Stimulated activated naive CD4-positive, alpha-beta T cell treated with Interleukin-2 at 50 U/mL for 16 hours (primary cell): Measurements from ENCODE around the gene BCS1L.
"Not testable (repeated sequence)": the region's sequence is repeated elsewhere in the genome, so short reads cannot be mapped to it uniquely, and the experiment has no call there.

Experiments used
- DNase-seq: peaks from one replicate; lab custom pipeline; 2025; lab: John Stamatoyannopoulos, UW

BCS1L gene

DNA sequence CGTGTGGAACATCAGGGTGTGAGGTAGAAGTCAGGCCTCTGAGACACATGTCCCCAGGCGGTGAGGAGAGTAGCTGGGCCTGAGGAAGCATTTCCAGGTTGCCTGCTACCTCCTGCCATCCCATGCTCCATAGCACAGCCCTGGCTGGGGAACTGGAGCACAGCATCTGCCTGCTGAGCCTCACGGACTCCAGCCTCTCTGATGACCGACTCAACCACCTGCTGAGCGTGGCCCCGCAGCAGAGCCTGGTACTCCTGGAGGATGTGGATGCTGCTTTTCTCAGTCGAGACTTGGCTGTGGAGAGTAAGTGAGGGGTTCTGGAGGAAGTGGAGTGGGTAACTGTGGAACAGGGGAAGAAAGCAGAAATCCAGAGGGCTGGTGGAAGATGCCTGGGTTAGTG lies 2.9 kb downstream of the BCS1L start:
- no peak for DNase-seq

DNA sequence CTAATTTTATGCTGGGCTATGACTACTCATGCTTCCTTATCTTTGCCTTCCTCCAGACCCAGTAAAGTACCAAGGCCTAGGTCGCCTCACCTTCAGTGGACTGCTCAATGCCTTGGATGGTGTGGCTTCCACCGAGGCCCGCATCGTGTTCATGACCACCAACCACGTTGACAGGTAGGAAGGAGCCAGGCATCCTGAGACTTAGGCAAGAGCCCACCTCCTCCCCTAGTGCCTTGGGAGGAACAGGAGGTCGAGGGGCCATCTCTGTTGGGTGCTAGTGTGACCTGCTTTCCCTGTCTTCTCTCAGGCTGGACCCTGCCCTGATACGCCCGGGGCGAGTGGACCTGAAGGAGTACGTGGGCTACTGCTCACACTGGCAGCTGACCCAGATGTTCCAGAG lies 3.3 kb downstream of the BCS1L start:
- DNase-seq: no peak

DNA sequence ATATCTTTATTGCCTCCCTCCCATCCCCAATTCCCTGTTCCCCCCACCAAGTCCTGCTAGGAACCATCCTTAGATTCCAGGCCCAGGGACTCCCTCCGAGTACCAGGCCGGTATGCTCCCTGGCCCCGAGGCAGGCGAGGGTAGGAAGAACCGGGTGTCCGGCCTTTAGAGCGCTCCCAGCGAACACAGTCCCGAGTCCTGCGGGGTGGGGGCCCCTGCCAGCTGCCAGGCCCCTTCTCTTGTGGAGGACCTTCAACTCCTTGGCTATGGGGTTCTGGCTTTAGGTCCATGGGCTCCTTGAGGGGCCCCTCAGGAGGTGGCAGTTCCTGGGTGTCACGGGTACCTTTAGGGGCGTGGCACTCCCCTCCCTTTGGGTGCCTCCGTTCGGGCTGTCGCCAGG lies 4.4 kb downstream of the BCS1L start:
- no peak for DNase-seq

DNA sequence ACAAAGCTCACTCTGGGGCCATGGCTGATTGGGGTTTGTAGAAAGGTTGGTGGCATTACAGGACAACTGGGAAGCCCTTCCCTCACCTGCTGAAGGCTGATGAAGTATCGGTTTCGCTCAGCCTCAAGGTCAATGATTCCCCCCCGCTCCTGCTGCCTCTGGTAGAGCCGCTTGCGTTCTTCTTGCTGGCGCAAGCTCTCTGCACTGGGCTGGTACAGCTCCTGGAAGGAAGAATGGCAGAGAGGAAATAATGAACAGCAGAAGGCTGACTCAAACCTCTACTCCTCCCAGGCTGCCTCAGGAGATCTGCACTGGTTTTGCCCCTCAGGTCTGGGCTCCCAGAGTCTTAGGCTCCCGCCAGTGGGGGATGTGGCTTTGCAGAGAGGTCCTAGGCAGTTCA lies 5.2 kb downstream of the BCS1L start:
- no peak for DNase-seq

DNA sequence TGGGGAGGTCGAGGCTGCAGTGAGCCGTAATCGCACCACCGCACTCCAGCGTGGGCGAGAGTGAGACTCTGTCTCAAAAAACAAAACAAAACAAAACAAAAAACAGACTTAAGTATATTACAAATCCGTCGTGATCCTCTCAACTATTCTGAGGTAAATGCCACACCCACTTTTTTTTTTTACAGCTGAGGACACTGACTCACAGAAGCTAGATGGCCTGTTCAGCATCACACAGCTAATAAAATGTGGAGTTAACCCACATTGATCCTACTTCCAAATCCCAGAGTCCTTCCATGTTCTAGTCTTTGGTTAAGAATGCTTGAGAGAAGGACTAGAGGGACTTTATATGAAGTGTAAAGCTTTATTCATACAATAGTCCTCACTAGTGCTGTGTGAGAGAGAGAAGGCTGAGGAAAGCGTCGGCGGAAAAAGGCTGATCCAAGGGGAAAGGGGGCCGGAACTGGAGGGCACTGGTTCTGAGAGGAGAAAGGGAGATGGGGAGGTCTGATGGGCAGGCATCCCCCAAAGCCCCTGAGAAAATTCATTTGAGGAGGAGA lies 11.7 kb downstream of the BCS1L start:
- DNase-seq: no peak

DNA sequence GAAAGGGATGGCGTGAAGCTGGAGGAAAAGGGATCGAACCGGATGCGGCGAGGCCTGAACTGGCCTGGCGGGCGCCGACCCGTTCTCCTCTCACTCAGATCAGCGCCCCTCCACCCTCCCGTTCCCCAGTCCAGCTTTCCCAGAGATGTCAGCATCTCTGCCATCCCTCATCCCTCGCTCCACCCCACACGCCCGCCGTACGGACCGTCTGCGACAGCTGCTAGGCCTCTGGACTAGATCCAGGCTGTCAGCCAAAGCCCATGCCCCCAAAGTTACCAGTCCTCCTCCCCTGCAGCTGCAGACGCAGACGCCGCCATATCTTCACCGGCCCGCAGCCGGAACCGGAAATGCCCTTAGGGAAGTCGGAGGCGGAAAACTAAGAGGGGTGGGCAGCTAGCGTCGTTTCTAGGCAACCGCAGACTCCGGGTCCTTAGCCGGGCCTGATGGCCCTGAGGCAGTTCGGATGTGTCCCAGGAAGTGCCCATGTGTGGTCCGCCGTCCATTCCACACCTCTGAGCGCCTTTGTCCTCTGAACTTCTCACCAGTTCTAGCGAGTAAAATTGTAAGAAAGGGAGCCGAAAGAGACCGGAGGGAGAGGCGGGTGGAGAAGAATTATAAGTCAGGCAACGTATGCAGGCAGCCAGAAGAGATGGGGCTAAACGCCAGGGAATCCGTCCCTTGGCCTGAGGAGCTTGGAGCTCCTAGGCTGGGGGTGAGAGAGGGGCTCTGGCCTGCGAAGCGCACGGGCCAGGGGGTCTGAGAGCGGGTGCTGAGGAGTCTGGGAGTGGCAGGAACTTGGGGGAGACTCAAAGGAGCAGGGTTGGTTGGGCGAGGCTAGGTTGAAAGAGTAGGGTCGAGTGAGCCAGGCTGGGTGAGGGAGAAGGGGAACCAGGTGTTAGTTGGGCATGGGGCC lies 12.4 kb downstream of the BCS1L start, which contains the start of the genes RNF25 and STK36:
Gene RNF25, minus strand, starts transcription at position 349 of the 913 bp plus-strand sequence. Its CDS starts 32 bp downstream, at position 317.
Gene STK36, plus strand, starts transcription at position 433 of the 913 bp plus-strand sequence. CDS start 744 bp downstream, outside the sequence.
- peak; percentile 83 for DNase-seq

DNA sequence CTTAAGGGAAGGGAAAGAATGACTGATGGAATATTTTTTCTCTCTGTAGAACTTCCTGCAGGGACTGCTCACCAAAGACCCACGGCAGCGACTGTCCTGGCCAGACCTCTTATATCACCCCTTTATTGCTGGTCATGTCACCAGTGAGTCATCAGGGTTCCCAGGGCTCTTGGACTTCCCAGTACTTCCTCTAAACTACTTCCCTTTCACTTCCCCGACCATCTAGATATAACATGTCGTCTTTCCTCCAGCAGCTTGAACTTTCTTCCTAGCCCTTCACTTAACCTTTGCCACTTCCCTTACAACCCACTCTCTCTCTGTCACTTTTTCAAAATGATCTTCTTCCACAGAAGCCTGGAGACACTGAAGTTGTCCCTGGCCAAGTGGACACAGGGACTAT lies 19.6 kb downstream of the BCS1L start:
- no peak for DNase-seq

DNA sequence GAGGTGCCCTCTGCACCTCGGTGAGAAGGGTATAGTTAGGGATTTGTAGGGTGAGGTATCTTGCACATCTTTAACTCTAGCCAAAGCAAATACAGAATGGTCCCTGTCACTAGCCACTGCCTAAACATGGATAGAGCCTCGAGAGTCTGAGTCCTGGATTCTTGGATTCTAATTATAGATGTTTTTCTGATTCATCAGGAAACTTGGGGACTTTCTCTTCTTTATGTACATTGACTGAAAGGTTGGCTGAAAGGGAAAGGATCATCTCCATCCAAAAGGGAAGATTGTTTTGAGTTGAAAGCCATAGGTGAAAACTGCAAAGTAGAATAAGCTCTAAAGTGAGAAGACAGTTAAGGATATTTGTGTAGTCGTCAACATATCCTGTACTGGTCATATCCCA lies 20.6 kb downstream of the BCS1L start:
- DNase-seq: no peak

DNA sequence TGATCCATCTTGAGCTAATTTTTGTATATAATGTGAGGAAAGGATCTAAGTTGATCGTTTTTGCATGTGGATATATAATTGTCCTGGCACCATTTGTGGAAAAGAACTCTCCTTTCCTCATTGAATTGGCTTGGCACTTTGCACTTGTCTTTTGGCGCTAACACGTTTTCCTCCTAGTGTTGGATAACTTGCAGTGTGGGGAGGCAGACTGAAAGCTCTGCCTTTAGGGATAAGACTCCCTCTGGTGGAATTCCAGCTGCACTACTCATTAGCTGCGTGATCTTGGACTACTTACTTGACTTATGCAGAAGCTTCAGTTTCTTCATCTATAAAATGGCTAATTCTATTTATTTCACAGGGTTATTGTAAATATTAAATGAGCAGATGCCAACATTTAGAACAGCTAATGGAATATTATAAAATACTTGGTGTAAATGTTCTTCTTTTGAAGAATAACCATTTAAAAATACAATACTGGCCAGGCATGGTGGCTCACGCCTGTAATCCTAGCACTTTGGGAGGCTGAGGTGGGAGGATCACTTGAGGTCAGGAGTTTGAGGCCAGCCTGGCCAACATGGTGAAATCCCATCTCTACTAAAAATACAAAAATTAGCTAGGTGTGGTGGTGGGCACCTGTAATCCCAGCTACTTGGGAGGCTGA lies 28.0 kb downstream of the BCS1L start:
- DNase-seq: not testable (repeated sequence)

DNA sequence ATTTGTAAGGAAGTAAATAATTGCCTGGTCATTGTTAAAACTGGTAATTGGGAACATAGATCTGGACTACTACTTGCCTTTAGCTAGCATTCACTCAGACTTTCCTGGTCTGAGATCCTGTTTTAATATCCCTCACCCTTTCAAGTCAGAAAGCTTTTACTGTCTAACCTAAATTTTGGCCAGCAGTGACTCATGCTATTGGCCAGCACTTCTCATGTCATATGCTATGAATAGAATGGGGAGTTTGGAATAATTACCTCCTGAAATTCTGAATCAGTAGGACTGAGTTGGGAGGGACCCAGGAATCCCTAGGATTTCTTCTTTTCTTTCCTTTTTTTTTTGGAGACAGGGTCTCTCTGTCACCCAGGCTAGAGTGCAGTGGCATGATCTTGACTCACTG lies 31.8 kb downstream of the BCS1L start:
- DNase-seq: no peak

DNA sequence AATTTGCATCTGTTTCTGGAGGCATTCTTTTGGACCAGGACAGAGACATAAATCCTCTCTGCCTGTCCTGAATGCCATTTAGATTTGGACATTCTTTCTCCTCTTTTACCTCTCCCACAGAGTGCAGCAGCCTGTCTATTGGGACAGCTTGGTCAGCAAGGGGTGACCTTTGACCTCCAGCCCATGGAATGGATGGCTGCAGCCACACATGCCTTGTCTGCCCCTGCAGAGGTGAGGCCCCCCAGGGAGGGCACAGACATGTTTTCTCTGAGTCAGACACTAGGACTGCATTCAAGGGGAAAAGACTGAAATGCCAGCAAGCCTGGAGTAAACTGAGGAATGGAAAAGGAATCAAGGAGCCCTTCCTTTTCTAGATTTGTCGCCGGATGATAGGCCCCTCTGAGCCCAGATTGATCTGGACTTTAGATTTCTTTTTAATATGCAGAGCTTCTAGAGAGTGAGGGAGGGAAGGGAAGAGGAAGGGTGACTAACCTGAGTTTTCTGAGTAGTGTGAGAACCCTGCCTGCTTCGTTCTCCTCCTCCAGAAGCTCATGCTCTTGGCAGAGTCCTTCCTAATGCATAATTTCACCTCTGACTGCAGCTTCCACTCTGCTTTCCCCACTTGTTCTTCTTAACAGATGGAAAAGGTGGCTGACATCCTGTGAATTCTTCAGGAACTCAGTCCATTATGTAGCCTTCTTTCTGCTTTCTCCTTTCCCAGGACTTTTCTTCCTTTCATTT lies 35.1 kb downstream of the BCS1L start:
- DNase-seq: no peak

DNA sequence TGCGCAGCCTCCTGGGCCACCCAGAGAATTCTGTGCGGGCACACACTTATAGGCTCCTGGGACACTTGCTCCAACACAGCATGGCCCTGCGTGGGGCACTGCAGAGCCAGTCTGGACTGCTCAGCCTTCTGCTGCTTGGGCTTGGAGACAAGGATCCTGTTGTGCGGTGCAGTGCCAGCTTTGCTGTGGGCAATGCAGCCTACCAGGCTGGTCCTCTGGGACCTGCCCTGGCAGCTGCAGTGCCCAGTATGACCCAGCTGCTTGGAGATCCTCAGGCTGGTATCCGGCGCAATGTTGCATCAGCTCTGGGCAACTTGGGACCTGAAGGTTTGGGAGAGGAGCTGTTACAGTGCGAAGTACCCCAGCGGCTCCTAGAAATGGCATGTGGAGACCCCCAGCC lies 39.4 kb downstream of the BCS1L start:
- no peak for DNase-seq

DNA sequence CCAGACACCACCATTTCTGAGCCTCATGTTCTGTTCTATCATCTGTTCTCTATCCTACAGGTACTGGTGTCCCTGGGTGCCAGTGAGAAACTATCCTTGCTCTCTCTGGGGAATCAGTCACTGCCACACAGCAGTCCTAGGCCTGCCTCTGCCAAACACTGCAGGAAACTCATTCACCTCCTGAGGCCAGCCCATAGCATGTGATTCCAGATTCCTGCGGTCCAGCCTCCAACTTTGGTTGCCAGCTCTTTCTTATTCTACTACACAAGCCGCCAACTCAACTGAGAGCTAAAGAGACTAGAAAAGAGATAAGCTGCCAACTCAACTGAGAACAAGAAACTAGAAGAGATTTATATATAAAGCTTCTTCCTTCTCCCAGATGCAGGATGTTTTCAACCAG lies 42.3 kb downstream of the BCS1L start:
- no peak for DNase-seq

DNA sequence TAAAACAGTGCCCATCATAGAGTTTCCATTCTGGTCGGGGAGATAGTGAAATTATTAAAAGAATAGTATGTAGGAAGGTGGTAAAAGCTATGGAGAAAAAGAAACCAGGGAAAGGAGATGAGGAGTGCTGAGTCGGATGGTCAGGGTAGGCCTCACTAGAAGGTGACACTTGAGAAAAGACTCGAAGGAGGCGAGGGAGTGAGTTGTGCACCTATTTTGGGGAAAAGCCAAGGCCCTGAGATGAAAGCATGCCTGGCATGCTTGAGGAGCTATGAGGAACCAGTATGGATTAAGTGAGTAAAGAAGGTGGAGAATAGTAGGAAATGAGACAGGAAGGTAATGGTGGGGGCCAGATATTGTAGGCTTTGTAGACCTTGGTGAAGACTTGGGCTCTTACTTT lies 43.9 kb downstream of the BCS1L start:
- no peak for DNase-seq

DNA sequence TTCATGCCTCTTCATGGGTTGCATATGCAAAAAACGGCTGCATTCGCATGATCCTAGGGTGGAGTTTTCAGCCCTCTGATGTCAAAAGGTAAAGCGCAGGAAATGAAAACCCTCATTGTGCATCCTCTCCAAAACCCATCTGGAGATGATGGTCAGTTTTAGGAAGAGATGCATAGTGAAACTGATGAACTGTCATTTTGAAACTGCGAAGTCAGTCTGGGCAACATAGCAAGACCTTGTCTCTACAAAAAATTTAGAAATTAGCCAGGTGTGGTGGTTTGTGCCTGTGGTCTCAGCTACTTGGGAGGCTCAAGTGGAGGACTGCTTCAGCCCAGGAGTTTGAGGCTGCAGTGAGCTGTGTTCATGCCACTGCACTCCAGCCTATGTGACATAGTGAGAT lies 48.6 kb downstream of the BCS1L start:
- DNase-seq: no peak

DNA sequence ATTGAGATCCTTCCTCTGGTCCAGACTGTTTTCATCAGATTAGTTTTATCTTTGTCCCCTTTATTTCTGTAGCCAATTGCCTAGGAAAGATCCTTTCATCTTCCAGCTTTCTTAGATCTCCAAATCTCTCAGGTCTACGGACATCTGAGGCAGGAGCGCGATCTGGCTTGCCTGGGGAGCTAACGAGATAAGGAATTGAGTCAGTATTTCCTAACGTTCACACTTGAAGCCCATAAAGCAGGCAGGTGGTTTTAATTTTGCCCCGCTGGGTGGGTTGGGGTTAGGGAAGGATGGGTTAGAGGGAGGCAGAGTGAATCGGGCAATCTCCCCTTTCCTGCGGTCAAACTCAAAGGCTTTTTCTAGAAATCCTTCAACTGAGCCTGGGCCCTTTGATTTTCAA lies 50.4 kb downstream of the BCS1L start:
- no peak for DNase-seq

DNA sequence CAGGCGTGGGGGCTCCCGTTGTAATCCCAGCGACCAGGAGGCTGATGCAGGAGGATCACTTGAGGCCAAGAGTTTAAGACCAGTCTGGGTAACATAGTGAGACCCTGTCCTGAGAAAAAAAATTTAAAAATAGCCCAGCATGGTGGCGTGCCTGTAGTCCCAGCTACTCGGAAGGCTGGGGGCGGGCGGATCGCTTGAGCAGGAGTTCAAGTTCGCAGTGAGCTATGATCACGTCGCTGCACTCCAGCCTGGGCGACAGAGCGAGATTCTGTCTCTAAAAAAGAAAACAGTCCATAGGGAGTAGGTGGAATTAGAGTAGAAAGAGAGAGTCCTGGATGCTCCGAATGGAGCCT lies 50.8 kb downstream of the BCS1L start:
- DNase-seq: no peak

DNA sequence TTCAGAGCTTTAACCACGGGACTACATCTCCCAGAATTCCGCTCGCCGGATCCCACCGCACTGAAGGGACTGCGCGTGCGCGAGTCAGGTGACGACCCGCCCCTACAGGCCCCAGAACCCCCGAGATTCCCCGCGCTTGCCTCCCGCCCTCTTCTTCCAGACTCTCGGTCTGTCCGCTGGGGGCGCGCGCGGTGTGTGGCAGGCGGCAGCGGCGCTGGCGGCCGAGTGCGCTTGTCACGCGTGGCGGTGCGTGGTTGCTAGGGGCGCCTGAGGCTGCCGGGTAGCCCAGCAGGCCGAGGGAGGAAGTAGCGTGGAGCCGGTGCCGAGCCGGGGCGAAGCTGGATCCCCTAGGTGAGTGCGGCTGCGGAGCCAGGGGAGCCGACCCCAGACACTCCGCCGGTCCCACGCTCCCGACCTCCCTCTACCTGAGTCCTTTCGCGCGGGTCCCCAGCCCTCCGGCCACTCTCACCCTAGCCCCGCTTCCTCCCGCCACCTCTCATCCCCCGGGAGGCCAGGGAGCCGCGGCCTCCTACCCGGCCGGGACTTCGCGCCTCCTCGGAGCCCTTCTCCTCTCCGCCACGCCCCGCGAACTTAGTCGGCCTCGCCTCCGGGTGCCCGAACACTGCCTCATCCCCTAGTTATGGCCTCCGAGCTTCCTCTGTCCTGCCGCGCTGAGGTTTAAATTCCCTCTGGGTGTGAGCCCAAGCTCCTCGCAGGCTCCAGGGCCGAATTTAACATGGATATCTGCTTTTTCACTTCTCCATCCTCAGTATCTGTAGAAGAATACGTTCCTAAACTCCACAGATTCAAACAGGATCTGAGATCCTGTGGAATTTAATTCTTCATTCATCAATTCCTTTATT lies 51.4 kb downstream of the BCS1L start, which contains the start of gene TTLL4:
Gene TTLL4, plus strand, starts transcription at position 149 of the 863 bp plus-strand sequence. CDS start 26,842 bp downstream, outside the sequence.
- peak; percentile 98 for DNase-seq

DNA sequence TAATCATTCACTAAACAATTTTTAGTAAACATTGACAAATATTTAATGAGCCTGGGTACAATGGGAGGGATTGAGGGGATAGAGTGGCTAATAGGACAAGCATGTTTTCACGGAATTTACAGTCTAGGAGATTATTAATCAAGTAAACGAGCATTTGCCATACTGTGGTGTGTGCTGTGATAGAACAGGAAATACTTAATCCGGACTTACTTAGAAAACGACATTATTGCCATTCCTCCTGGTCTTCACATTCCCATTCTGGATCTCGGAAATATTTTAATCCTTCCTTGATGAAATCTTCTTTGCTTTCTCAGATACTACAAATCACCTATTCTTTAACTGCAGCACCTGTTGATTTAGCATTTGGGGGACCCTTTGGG lies 52.1 kb downstream of the BCS1L start:
- no peak for DNase-seq
